SK-N-SH (cell line): Measurements from ENCODE around the gene ETV6. TPM values are rescaled to one million over a fixed set of nuclear protein-coding genes. Genes with fewer than 3 reads are reported as not detected.

Source experiments
- CTCF ChIA-PET: fragments of 300-600, 350-600 bp; formaldehyde crosslinking; extraction: SDS; loops from one replicate; lab custom pipeline; 2021; lab: Yijun Ruan, JAX
- POLR2A ChIA-PET: fragments of 350-600 bp; sonication (Branson Sonifier 250); formaldehyde crosslinking; extraction: SDS; loops from one replicate; lab custom pipeline; 2020; ENCODE audit warnings: antibody characterized with exemption, inconsistent platforms; lab: Yijun Ruan, JAX
- DNase-seq: peaks from one replicate; pipeline ENCODE4 v3.0.0; 2012
- H2AFZ ChIP-seq: fragments of 200-600 bp; sonication (generic); 2 replicates; pipeline ENCODE4 v1.8.1; 2016; ENCODE audit warnings: antibody characterized with exemption, mild to moderate bottlenecking, low read depth
- H3F3A ChIP-seq: fragments of 200-600 bp; sonication (generic); replicated peaks from 2 replicates; pipeline ENCODE3; 2016; ENCODE audit warnings: antibody characterized with exemption, mild to moderate bottlenecking; ENCODE audit not compliant: insufficient read depth
- H3K27ac ChIP-seq, 2 experiments: fragments of 200-500 bp in 1 of 2; fragments of 200-600 bp in 1 of 2; sonication (Bioruptor generic) in 1 of 2; sonication (generic), shearing (Covaris generic) in 1 of 2; 2 replicates each; pipeline versions ENCODE4 v1.5.1 to v1.6.1; 2014 to 2016; ENCODE audit warnings: low read depth in 2 of 2, inconsistent platforms in 1 of 2, low read length in 1 of 2, mild to moderate bottlenecking in 1 of 2, mixed read lengths in 1 of 2
- H3K27me3 ChIP-seq: fragments of 200-600 bp; sonication (generic), shearing (Covaris generic); 2 replicates; pipeline ENCODE4 v1.6.1; 2016; ENCODE audit warnings: mixed run types; ENCODE audit not compliant: insufficient read depth
- H3K36me3 ChIP-seq, 2 experiments: fragments of 200-500 bp in 1 of 2; fragments of 200-600 bp in 1 of 2; sonication (Bioruptor generic) in 1 of 2; sonication (generic) in 1 of 2; replicated peaks in 1 of 2; 2 replicates each; pipeline versions ENCODE3 to v1.5.1; 2014 to 2016; ENCODE audit warnings: low read length in 1 of 2, mild to moderate bottlenecking in 1 of 2; ENCODE audit not compliant: insufficient read depth in 2 of 2, control insufficient read depth in 1 of 2
- H3K4me1 ChIP-seq, 2 experiments: fragments of 200-500 bp in 1 of 2; fragments of 200-600 bp in 1 of 2; sonication (Bioruptor generic) in 1 of 2; sonication (generic), shearing (Covaris generic) in 1 of 2; 2 replicates each; pipeline versions ENCODE4 v1.5.1 to v1.6.1; 2014 to 2016; ENCODE audit warnings: low read depth in 1 of 2, low read length in 1 of 2, mixed run types in 1 of 2; ENCODE audit not compliant: insufficient read depth in 2 of 2, control insufficient read depth in 1 of 2
- H3K4me2 ChIP-seq: fragments of 200-600 bp; sonication (generic), shearing (Covaris generic); 2 replicates; pipeline ENCODE4 v1.6.1; 2017; ENCODE audit warnings: mixed run types
- H3K4me3 ChIP-seq, 2 experiments: fragments of 200-500 bp in 1 of 2; fragments of 200-600 bp in 1 of 2; sonication (Bioruptor generic) in 1 of 2; sonication (generic), shearing (Covaris generic) in 1 of 2; 2 replicates each; pipeline versions ENCODE4 v1.5.1 to v1.8.1; 2014 to 2016; ENCODE audit warnings: low read depth in 2 of 2, inconsistent platforms in 1 of 2, low read length in 1 of 2, mild to moderate bottlenecking in 1 of 2, mixed read lengths in 1 of 2, moderate library complexity in 1 of 2
- H3K79me2 ChIP-seq: fragments of 200-600 bp; sonication (generic); 2 replicates; pipeline ENCODE4 v1.8.1; 2017; ENCODE audit warnings: mild to moderate bottlenecking; ENCODE audit not compliant: insufficient read depth
- H3K9ac ChIP-seq: fragments of 200-600 bp; sonication (generic); 2 replicates; pipeline ENCODE4 v1.6.1; 2017; ENCODE audit warnings: mixed run types
- H3K9me2 ChIP-seq: fragments of 200-600 bp; sonication (generic); 2 replicates; pipeline ENCODE4 v1.6.1; 2017; ENCODE audit warnings: mixed run types
- H3K9me3 ChIP-seq: fragments of 200-600 bp; sonication (generic); 2 replicates; pipeline ENCODE4 v1.6.1; 2017; ENCODE audit warnings: mixed run types, mild to moderate bottlenecking, moderate library complexity
- H4K20me1 ChIP-seq: fragments of 200-600 bp; sonication (generic); 2 replicates; pipeline ENCODE4 v1.6.1; 2017; ENCODE audit warnings: mild to moderate bottlenecking, mixed run types; ENCODE audit not compliant: insufficient read depth
- CHD2 ChIP-seq: fragments of 150-350 bp; IDR thresholded peaks from 2 replicates; pipeline ENCODE4 v1.6.1; 2018; ENCODE audit warnings: low read length; ENCODE audit not compliant: partially characterized antibody
- ELF1 ChIP-seq: IDR thresholded peaks from 2 replicates; pipeline ENCODE4 v1.4.0; 2012
- FOXJ3 ChIP-seq: sonication (generic); formaldehyde crosslinking; IDR thresholded peaks from 2 replicates; pipeline ENCODE4 v1.5.1; 2020; ENCODE audit warnings: mild to moderate bottlenecking, missing genetic modification reagents
- FOXM1 ChIP-seq: IDR thresholded peaks from 2 replicates; pipeline ENCODE4 v1.4.0; 2012; ENCODE audit warnings: low read depth, mild to moderate bottlenecking
- RFX5 ChIP-seq: IDR thresholded peaks from 2 replicates; pipeline ENCODE4 v1.6.1; 2012; ENCODE audit warnings: mild to moderate bottlenecking, improper control_type of control experiment, low read length
- RXRA ChIP-seq: IDR thresholded peaks from 2 replicates; pipeline ENCODE4 v1.4.0; 2012; ENCODE audit warnings: low read depth, mild to moderate bottlenecking, borderline replicate concordance
- SMC3 ChIP-seq: IDR thresholded peaks from 2 replicates; pipeline ENCODE4 v1.6.1; 2012; ENCODE audit warnings: low read depth, low read length, improper control_type of control experiment
- TEAD4 ChIP-seq: IDR thresholded peaks from 2 replicates; pipeline ENCODE4 v1.4.0; 2012; ENCODE audit warnings: mild to moderate bottlenecking, borderline replicate concordance; ENCODE audit not compliant: insufficient read depth
- YY1 ChIP-seq: IDR thresholded peaks from 2 replicates; pipeline ENCODE4 v1.4.0; 2012; ENCODE audit warnings: low read depth, mild to moderate bottlenecking
- WGBS: methylation state at CpG from one replicate; pipeline ENCODE4 v1.1.6; 2017; ENCODE audit warnings: low lambda C conversion rate; 5-methylcytosine and 5-hydroxymethylcytosine counted together
- polyA plus RNA-seq, 3 experiments: library from polyadenylated mRNA; depleted of rRNA; stranded (reverse); fragments of >200 nt; gene quantifications; 2 replicates each; pipeline ENCODE4 v1.2.3, GENCODE V29; 2012
- TF ChIP-seq, protein P1 (sequence below): fragments of 150-350 bp; IDR thresholded peaks from 2 replicates; pipeline ENCODE4 v1.6.1; 2016; ENCODE audit warnings: mild to moderate bottlenecking, low read depth, low read length

ETV6 gene
- polyA plus RNA-seq, 1 of the 3 experiments (the other 2 are of a cell fraction): 4.0 TPM

- Histone ChIP-seq H3K4me1 (peaks cover 6 to 8% of the 10 kb centered on the region in 2 experiments; a peak in 2 of 4 replicates), H3K36me3 (peaks cover 4 to 7% of the 10 kb centered on the region in 2 experiments), H3K9me3 (no peaks in the 10 kb centered on the region), H3K27me3 (no peaks in the 10 kb centered on the region), H3F3A (peaks cover 5% of the 10 kb centered on the region), H2AFZ (no peak overlapping the region), H4K20me1 (no peaks in the 10 kb centered on the region), H3K27ac (no peak overlapping the region), H3K4me2 (no peak overlapping the region), H3K9me2 (no peaks in the 10 kb centered on the region)
- no peak for DNase-seq
- POLR2A ChIA-PET: no interaction called here
- TF ChIP-seq TEAD4: no peak
- no peak for TF ChIP-seq RFX5
- TF ChIP-seq FOXM1: no peak
- no peak for TF ChIP-seq CHD2
- no peak for TF ChIP-seq ELF1
- no peak for TF ChIP-seq RXRA
- TF ChIP-seq, all 33 proteins: peak for 0
- WGBS: 78% methylated on average over 4 of the region's 4 CpGs
- CTCF ChIA-PET: no interaction called here
- H3K9ac ChIP-seq: no peak overlapping the region
- H3K79me2 ChIP-seq: no peaks in the 10 kb centered on the region
- H3K4me3 ChIP-seq: no peak overlapping the region
Observed at GRCh38 chr12:11833174-11833895, 183.9 kb downstream of the ETV6 start.

- Histone ChIP-seq H4K20me1 (no peaks in the 10 kb centered on the region), H3K9me2 (no peaks in the 10 kb centered on the region), H3K4me1 (peaks cover 6 to 8% of the 10 kb centered on the region in 2 experiments; a peak in 2 of 4 replicates), H3K9ac (no peak overlapping the region), H3K9me3 (no peaks in the 10 kb centered on the region), H3K27me3 (no peaks in the 10 kb centered on the region), H3K36me3 (peaks cover 2 to 7% of the 10 kb centered on the region in 2 experiments), H3K79me2 (no peaks in the 10 kb centered on the region), H3F3A (peaks cover 5% of the 10 kb centered on the region), H2AFZ (no peak overlapping the region), H3K4me3 (no peak overlapping the region), H3K4me2 (no peak overlapping the region), H3K27ac (no peak overlapping the region)
- no peak for DNase-seq
- ChIA-PET CTCF (no interaction called here), POLR2A (no interaction called here)
- WGBS: 71% methylated on average over 4 of the region's 4 CpGs
- TF ChIP-seq FOXJ3 (CRISPR knock-in tag): no peak
- no peak for TF ChIP-seq ELF1
- no peak for TF ChIP-seq SMC3
- TF ChIP-seq, protein P1, sequence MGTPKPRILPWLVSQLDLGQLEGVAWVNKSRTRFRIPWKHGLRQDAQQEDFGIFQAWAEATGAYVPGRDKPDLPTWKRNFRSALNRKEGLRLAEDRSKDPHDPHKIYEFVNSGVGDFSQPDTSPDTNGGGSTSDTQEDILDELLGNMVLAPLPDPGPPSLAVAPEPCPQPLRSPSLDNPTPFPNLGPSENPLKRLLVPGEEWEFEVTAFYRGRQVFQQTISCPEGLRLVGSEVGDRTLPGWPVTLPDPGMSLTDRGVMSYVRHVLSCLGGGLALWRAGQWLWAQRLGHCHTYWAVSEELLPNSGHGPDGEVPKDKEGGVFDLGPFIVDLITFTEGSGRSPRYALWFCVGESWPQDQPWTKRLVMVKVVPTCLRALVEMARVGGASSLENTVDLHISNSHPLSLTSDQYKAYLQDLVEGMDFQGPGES: no peak
- TF ChIP-seq YY1: no peak
Observed at GRCh38 chr12:11834104-11834812, 184.8 kb downstream of the ETV6 start.
